Erythroblast (primary cell): ENCODE data around the gene OR52E2.
"Not testable (repeated sequence)": the region's sequence is repeated elsewhere in the genome, so short reads cannot be mapped to it uniquely, and the experiment has no call there.

Experiments
- DNase-seq, 2 experiments: peaks; one replicate each; lab custom pipeline; 2025; lab: John Stamatoyannopoulos, UW
- GATA1 ChIP-seq: IDR thresholded peaks from 2 replicates; pipeline ENCODE4 v1.6.1; 2011; ENCODE audit warnings: low read depth, mild to moderate bottlenecking, control low read depth, low read length, moderate library complexity
- POLR2A ChIP-seq: IDR thresholded peaks from 2 replicates; pipeline ENCODE4 v1.6.1; 2011; ENCODE audit warnings: mild to moderate bottlenecking, low read length

OR52E2 gene

DNA sequence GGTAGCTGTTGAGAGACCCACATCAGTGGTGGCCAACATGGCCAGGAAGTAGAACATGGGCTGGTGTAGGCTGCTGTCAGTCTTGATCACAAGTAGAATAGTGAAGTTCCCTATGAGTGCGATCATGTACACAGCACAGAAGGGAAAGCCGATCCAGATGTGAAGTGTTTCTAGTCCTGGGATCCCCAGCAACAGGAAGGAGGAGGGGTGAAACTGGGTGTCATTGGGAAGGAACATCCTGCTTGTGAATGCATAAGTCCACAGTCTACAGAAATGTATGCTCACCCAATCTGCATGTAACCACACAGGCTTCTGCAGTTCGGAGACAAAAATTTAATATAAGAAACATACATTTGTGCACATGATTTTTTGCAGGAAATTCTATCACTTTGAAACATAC lies at the start of gene OR52E2:
Gene OR52E2 (minus strand): TSS at position 237 of the 400 bp plus-strand sequence. CDS start 0 bp downstream, at position 237.
- TF ChIP-seq GATA1, result no peak
- no peak for TF ChIP-seq POLR2A
- no peak for DNase-seq

DNA sequence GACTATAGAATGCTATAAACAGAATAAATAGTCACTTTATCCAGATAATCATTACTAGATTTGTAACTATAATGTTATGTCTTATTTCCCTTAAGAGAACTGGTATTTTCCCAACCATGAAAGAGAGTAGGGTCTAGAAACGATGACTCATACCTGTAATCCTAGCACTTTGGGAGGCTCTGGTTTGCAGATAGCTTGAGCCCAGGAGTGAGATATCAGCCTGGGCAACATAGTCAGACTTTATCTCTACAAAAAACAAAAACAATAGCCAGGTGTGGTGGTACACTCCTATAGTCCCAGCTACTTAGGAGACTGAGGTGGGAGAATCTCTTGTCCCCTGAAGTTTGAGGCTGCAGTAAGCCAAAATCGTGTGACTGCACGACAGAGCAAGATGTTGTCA lies 47.9 kb upstream of the OR52E2 start:
- no peak for TF ChIP-seq GATA1
- no peak for TF ChIP-seq POLR2A
- DNase-seq, result no peak

DNA sequence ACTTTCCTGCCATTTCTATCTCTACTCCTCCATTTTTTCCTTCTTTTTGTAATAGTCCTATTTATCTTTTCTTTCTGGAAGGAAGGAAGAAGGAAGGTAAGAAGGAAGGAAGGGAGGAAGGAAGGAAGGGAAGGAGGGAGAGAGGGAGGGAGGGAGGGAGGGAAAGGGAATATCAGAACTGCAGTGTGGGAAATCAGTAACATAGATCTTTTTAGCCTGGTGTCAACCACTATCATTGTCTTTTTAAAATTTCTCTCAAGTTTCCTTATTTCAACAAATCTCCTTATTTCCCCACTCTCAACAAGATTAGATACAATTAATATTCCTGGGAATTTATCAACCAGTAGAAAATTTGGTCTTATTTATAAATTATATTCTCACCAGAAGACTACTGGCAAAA lies 43.6 kb upstream of the OR52E2 start:
- TF ChIP-seq GATA1 (no peak), POLR2A (no peak)
- no peak for DNase-seq

DNA sequence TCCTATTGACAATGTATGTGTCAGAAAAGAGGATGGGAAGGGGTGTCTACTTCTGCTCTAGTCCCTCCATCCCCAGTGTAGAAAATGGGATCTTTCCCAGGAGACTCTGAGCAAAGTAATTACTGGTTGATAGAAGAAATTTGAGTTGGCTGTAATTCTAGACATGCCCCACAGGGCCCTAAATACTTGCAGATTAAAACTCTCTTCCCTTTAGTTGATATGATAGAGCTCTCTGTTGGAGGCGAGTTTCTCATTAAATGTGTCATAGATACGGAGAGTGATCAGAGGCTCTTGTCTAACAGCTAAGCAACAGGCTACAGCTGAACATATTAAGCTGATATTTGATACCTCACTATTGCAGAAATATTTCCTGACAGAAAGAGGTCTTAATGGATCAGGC lies 42.8 kb upstream of the OR52E2 start:
- no peak for TF ChIP-seq POLR2A
- no peak for TF ChIP-seq GATA1
- DNase-seq, result no peak

DNA sequence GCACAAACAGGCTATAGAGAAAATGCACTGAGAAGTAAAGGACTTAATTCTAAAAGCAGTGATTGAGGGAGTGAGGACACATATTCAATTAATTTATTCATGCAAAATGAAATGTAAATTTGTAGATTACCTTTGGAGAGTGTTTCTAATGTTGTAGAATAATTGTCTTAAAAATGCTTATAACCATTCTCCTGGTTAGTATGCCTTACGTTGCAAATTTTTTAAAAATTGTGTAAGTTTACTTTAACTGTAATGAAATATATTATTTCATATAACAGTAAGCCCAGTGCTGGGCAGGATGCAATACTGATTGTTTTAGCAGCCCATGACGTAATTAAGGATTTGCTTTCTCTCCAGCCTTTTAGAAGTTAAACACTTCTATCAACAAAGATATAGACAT lies 36.6 kb upstream of the OR52E2 start:
- DNase-seq, result no peak

DNA sequence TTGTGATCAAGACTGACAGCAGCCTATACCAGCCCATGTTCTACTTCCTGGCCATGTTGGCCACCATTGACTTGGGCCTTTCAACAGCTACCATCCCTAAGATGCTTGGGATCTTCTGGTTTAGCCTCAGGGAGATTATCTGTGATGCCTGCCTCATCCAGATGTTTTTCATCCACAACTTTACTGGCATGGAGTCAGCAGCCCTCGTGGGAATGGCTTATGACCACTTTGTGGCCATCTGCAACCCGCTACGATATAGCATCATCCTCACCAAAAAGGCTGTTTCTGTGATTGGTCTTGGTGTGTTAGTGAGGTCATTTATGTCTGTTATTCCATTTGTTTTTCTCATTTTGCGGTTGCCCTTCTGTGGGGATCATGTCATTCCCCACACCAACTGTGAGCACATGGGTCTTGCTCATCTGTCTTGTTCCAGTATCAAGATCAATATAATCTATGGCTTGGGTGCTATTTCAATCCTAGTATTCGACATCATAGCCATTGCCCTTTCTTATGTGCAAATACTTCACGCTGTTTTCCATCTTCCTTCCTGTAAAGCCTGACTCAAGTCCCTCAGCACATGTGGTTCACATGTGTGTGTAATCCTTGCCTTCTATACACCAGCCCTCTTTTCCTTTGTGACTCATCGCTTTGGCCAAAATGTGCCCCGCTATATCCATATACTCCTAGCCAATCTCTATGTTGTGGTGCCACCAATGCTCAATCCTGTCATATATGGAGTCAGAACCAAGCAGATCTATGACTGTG lies 33.6 kb upstream of the OR52E2 start:
- no peak for TF ChIP-seq POLR2A
- no peak for TF ChIP-seq GATA1
- no peak for DNase-seq

More for the DNA sequence above, 36.6 kb upstream of the OR52E2 start:
- TF ChIP-seq POLR2A (no peak), GATA1 (no peak)

DNA sequence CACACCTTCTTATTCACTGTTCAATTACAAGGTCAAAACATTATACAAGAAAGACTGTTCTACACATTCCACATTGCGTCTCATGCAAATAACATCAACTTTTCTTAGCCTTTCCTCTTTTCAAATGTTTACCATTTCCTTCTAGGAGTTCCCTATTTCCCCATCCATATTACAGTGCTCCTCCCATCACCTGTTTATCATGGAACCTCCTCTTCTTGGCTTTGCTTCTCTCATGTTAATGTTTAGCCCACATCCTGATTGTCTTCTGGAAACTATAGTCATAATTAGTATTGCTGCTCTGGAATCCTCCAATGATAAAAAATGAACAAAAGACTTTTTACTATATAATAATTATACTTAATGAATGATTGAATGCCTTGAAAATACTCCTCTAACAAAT lies 31.2 kb upstream of the OR52E2 start:
- TF ChIP-seq GATA1 (no peak), POLR2A (no peak)
- no peak for DNase-seq

DNA sequence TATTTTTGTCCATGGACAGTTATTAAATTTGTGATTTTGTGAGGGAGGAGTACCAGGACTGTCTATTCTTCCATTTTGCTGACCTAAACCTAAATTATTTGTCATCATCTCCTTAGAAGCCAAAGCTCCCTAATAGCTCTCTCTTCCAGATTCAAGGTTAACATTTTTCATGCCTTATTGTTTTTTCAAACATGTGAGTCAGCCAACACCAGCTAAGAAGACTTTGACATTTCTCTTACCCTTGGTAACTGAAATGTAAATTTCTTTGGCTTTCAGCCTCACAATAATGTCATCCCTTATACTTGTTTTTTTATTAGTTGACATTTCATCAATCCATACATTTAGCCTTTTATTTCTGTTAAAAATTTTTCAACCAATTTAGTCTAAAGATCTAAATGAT lies 29.1 kb upstream of the OR52E2 start:
- TF ChIP-seq GATA1 (no peak), POLR2A (no peak)
- DNase-seq, result no peak

DNA sequence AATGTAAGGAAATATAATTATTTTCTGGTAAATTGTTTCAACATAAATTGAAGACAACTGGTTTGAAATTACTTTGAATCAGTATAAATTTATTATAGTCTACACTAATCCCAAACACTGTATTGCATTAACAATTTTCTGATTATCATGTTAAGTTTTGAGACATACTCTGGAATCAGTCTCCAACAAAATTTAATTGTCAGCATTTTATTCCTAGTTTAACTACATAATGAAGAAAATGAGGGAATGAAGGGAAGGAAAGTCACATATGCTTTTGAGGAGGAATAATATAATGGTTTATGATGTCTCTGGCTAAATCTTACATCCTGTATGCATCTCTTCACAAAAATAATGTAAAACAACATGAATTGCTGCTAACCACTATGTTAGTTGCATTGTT lies 24.2 kb upstream of the OR52E2 start:
- TF ChIP-seq POLR2A, result no peak
- no peak for TF ChIP-seq GATA1
- DNase-seq, result no peak

DNA sequence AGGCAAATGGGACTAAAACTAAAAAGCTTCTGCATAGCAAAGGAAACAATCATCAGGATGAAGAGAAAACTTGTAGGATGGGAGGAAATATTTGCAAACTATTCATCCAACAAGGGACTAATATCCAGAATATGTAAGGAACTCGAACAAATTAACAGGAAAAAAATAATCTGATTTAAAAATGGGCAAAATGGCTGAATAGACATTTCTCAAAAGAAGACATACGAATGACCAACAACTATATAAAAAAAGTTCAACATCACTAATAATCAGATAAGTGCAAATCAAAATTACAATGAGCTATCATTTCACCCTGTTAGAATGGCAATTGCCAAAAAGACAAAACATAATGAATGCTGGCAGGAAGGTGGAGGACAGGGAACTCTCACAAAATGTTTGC lies 22.0 kb upstream of the OR52E2 start:
- DNase-seq, result no peak

DNA sequence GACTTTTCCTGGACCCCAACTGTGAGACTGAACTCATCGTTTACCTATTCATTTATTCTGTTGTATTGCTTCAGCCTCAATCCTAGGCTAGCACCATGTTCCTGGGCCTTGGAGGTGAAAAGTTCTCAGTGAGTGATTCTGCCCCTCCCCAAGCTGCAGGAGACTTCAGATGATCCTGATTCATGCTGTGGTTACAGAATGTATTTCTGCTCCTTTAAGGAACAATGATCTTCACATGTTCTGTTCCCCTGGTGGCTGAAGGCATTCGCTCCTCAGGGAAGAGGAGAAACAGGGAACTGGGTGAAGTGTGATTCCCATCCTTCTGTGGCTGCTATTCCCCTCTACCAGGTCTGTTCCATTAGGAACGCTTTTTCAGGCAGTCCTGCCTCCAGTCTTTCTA lies 12.4 kb upstream of the OR52E2 start:
- DNase-seq, result no peak
- TF ChIP-seq GATA1 (no peak), POLR2A (no peak)

More for the DNA sequence above, 22.0 kb upstream of the OR52E2 start:
- TF ChIP-seq GATA1 (no peak), POLR2A (no peak)

DNA sequence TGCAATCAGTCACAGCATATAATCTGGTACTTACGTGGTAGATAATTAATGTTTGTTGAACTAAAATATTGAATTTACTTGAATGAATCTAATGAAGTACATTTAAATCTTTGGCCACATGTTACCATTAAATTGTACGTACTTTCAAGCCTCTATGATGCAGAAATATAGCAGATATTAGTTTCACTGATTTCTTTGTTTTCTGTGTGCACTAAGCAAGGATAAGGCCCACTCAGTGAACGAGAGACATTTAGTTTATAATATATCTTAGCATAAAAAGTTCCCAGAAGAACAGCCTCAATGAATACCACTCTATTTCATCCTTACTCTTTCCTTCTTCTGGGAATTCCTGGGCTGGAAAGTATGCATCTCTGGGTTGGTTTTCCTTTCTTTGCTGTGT lies 9.8 kb upstream of the OR52E2 start, which contains the start of gene OR52E1:
Gene OR52E1 (plus strand): TSS at position 301 of the 400 bp plus-strand sequence.
- TF ChIP-seq POLR2A, result no peak
- no peak for TF ChIP-seq GATA1
- DNase-seq, result no peak

DNA sequence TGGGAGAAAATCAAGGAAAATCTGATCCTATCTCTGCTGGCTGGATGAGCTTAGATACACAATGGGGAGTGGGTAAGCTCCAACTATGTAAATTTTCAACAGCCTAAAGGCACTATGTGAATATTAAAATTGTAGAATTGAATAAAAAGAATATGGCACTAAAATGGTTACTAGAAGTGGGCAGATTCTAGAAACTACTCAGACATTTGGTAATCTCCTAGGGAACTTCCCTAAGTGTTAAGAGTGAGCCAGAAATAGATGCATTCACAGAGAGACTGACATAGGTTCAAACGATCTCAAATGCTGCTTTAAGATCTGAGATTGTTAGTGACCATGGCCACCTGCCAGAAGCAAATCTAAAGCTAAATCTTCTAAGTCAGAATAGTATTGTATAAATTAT lies 5.6 kb upstream of the OR52E2 start:
- TF ChIP-seq GATA1, result no peak
- no peak for TF ChIP-seq POLR2A

DNA sequence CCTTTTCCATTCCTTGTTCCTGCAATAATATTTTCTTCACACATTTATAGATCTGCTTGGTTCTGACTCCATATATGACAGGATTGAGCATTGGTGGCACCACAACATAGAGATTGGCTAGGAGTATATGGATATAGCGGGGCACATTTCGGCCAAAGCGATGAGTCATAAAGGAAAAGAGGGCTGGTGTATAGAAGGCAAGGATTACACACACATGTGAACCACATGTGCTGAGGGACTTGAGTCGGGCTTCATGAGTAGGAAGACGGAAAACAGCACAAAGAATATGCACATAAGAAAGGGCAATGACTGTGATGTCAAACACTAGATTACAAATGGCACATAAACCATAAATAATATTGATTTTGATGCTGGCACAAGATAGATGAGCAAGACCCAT lies 748 bp downstream of the OR52E2 start:
- DNase-seq, result not testable (repeated sequence)

More for the DNA sequence above, 5.6 kb upstream of the OR52E2 start:
- no peak for DNase-seq
